ENCODE data around the gene IL18R1.

IL18R1 gene

GRCh38 chr2:102399499-102400141 is 44.0 kb downstream of the IL18R1 start:
- H3K27ac ChIP-seq (ENCODE audit: low read depth, low read length): no peak overlapping the region
- no peaks in the 10 kb centered on the region for H3F3A ChIP-seq (ENCODE audit: insufficient read depth)
- no peak overlapping the region for H3K4me3 ChIP-seq (ENCODE audit: insufficient read depth, low read length, poor library complexity, severe bottlenecking)
- no peak overlapping the region for H3K9ac ChIP-seq (ENCODE audit: low read length)
- H3K36me3 ChIP-seq (ENCODE audit: low read length): no peaks in the 10 kb centered on the region
- TF ChIP-seq CTCF (IDR thresholded peaks at IDR 0.05; ENCODE audit: insufficient read depth, low read length, poor library complexity, severe bottlenecking): no peak
- no peak for TF ChIP-seq EZH2phosphoT487 (conservative IDR thresholded peaks at IDR 0.05; ENCODE audit: low read length)
- no peak overlapping the region for H3K4me2 ChIP-seq (ENCODE audit: low read depth, low read length, poor library complexity, severe bottlenecking)
- no peaks in the 10 kb centered on the region for H3K9me2 ChIP-seq (replicated peaks; ENCODE audit: insufficient read depth, low read length)
- H2AFZ ChIP-seq (ENCODE audit: low read depth, low read length, severe bottlenecking): no peak overlapping the region
- no peaks in the 10 kb centered on the region for H3K79me2 ChIP-seq (ENCODE audit: insufficient read depth, low read length)
- H3K9me3 ChIP-seq (ENCODE audit: insufficient read depth, low read length): no peaks in the 10 kb centered on the region
- no peaks in the 10 kb centered on the region for H3K27me3 ChIP-seq (ENCODE audit: low read length)
- no peaks in the 10 kb centered on the region for H4K20me1 ChIP-seq (ENCODE audit: low read depth, low read length)

- Histone ChIP-seq H3F3A (ENCODE audit: insufficient read depth) (no peaks in the 10 kb centered on the region), H3K9me3 (ENCODE audit: insufficient read depth, low read length) (no peaks in the 10 kb centered on the region), H3K79me2 (ENCODE audit: insufficient read depth, low read length) (no peaks in the 10 kb centered on the region), H3K9ac (ENCODE audit: low read length) (no peak overlapping the region), H3K4me2 (ENCODE audit: low read depth, low read length, poor library complexity, severe bottlenecking) (no peak overlapping the region), H3K4me3 (ENCODE audit: insufficient read depth, low read length, poor library complexity, severe bottlenecking) (no peak overlapping the region), H4K20me1 (ENCODE audit: low read depth, low read length) (no peaks in the 10 kb centered on the region), H3K27ac (ENCODE audit: low read depth, low read length) (no peak overlapping the region), H3K27me3 (ENCODE audit: low read length) (no peaks in the 10 kb centered on the region), H3K9me2 (replicated peaks; ENCODE audit: insufficient read depth, low read length) (no peaks in the 10 kb centered on the region), H3K36me3 (ENCODE audit: low read length) (no peaks in the 10 kb centered on the region), H2AFZ (ENCODE audit: low read depth, low read length, severe bottlenecking) (no peak overlapping the region)
- TF ChIP-seq CTCF (IDR thresholded peaks at IDR 0.05; ENCODE audit: insufficient read depth, low read length, poor library complexity, severe bottlenecking) (no peak), EZH2phosphoT487 (conservative IDR thresholded peaks at IDR 0.05; ENCODE audit: low read length) (no peak)
These were observed 45.9 kb downstream of the IL18R1 start for GRCh38 chr2:102401456-102401855.

DNA sequence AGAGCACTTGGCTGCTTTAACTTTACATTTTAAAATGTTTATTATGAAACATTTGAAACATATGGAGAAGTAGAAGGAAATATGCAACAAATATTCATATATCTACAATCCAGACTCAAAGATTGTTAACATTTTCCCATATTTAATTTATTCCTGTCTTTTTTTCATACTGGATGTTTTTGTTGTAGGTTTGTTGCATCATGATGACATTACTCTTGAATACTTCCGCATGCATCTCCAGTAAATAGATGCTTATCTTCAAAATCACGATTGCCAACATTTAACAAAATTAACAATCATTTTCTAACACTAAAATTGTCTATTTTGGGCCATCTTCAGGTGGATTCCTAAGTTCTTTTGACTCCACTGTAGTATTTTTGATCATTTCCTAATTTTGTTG is 46.3 kb downstream of the IL18R1 start:
- Histone ChIP-seq H3K36me3 (ENCODE audit: low read length) (no peaks in the 10 kb centered on the region), H2AFZ (ENCODE audit: low read depth, low read length, severe bottlenecking) (no peak overlapping the region), H3F3A (ENCODE audit: insufficient read depth) (no peaks in the 10 kb centered on the region), H3K9me3 (ENCODE audit: insufficient read depth, low read length) (no peaks in the 10 kb centered on the region), H3K27ac (ENCODE audit: low read depth, low read length) (no peak overlapping the region), H3K79me2 (ENCODE audit: insufficient read depth, low read length) (no peaks in the 10 kb centered on the region), H3K9me2 (replicated peaks; ENCODE audit: insufficient read depth, low read length) (no peaks in the 10 kb centered on the region), H3K27me3 (ENCODE audit: low read length) (no peaks in the 10 kb centered on the region), H3K4me3 (ENCODE audit: insufficient read depth, low read length, poor library complexity, severe bottlenecking) (no peak overlapping the region), H3K4me2 (ENCODE audit: low read depth, low read length, poor library complexity, severe bottlenecking) (no peak overlapping the region), H3K9ac (ENCODE audit: low read length) (no peak overlapping the region), H4K20me1 (ENCODE audit: low read depth, low read length) (no peaks in the 10 kb centered on the region)
- no peak for TF ChIP-seq EZH2phosphoT487 (conservative IDR thresholded peaks at IDR 0.05; ENCODE audit: low read length)
- TF ChIP-seq CTCF (IDR thresholded peaks at IDR 0.05; ENCODE audit: insufficient read depth, low read length, poor library complexity, severe bottlenecking): no peak
